ENCODE measurements around the gene SYT5.
"Not testable (repeated sequence)": the region's sequence is repeated elsewhere in the genome, so short reads cannot be mapped to it uniquely, and the experiment has no call there.

DNA sequence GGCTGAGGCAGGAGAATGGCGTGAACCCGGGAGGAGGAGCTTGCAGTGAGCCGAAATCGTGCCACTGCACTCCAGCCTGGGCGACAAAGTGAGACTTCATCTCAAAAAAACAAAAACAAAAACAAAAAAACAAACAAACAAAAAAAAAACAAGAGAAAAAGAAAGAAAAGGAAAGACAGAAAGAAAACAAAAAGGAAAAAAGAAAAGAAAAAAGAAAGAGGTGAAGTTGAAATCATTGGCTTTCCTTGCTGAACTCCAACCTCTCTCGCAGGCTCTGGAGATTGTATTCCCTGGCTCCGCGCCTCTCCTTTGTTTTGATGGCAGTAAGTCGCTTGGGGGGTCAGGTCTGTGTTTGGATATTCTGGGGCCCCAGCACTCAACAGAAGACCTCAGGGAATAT lies 7.8 kb downstream of the SYT5 start:
- TF ChIP-seq, protein P1, sequence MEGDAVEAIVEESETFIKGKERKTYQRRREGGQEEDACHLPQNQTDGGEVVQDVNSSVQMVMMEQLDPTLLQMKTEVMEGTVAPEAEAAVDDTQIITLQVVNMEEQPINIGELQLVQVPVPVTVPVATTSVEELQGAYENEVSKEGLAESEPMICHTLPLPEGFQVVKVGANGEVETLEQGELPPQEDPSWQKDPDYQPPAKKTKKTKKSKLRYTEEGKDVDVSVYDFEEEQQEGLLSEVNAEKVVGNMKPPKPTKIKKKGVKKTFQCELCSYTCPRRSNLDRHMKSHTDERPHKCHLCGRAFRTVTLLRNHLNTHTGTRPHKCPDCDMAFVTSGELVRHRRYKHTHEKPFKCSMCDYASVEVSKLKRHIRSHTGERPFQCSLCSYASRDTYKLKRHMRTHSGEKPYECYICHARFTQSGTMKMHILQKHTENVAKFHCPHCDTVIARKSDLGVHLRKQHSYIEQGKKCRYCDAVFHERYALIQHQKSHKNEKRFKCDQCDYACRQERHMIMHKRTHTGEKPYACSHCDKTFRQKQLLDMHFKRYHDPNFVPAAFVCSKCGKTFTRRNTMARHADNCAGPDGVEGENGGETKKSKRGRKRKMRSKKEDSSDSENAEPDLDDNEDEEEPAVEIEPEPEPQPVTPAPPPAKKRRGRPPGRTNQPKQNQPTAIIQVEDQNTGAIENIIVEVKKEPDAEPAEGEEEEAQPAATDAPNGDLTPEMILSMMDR (IDR thresholded peaks at IDR 0.05), result not testable (repeated sequence)
- TF ChIP-seq POLR2A (IDR thresholded peaks at IDR 0.05); EP300 (IDR thresholded peaks at IDR 0.05; ENCODE audit: low read depth): not testable (repeated sequence)

Data from transverse colon (tissue), 3 donors.